BE2C (cell line): Measurements from ENCODE around the gene DSTYK.

Experiments used
- DNase-seq: peaks from one replicate; pipeline ENCODE4 v3.0.0-alpha.2; 2020
- H3K27me3 ChIP-seq: fragments of 250-450 bp; sonication (Bioruptor Pico); 2 replicates; pipeline ENCODE4 v1.5.1; 2020; ENCODE audit warnings: mild to moderate bottlenecking
- H3K36me3 ChIP-seq: fragments of 250-450 bp; sonication (Bioruptor Pico); 2 replicates; pipeline ENCODE4 v1.5.1; 2020; ENCODE audit warnings: mild to moderate bottlenecking
- H3K4me1 ChIP-seq: fragments of 250-450 bp; sonication (Bioruptor Pico); 2 replicates; pipeline ENCODE4 v1.5.1; 2020
- H3K4me3 ChIP-seq: 2 replicates; pipeline ENCODE4 v1.5.1; 2011; ENCODE audit warnings: low read depth, low read length
- H3K9me3 ChIP-seq: fragments of 250-450 bp; sonication (Bioruptor Pico); 2 replicates; pipeline ENCODE4 v1.5.1; 2020
- TF ChIP-seq, protein P1 (sequence below): IDR thresholded peaks from 2 replicates; pipeline ENCODE4 v1.5.1; 2012; ENCODE audit warnings: mild to moderate bottlenecking, low read depth, low read length

The DSTYK gene

DNA sequence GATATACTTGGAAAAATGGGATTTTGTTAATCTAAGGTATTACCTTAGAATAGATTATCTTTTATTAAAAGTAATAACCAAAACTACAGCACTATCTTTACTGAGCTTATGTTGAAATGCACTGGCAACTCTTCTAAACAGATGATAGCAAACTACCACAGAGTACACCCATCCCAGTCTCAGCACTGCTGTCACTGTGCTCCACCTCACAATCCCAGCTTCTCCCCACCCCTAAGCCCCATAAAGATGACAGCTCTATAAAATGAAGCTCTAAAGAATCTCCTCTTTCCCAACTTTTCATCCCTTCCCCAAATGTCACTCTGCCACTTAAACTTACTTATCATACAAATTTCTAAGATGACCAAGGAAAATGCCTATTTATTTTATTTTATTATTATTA, 6.4 kb downstream of the DSTYK start:
- Histone ChIP-seq H3K36me3 (no peaks in the 10 kb centered on the region), H3K27me3 (no peaks in the 10 kb centered on the region), H3K9me3 (no peaks in the 10 kb centered on the region), H3K4me1 (no peaks in the 10 kb centered on the region; the same call in 1 of the 2 replicates), H3K4me3 (no peak overlapping the region)
- DNase-seq, result no peak
- TF ChIP-seq, protein P1, sequence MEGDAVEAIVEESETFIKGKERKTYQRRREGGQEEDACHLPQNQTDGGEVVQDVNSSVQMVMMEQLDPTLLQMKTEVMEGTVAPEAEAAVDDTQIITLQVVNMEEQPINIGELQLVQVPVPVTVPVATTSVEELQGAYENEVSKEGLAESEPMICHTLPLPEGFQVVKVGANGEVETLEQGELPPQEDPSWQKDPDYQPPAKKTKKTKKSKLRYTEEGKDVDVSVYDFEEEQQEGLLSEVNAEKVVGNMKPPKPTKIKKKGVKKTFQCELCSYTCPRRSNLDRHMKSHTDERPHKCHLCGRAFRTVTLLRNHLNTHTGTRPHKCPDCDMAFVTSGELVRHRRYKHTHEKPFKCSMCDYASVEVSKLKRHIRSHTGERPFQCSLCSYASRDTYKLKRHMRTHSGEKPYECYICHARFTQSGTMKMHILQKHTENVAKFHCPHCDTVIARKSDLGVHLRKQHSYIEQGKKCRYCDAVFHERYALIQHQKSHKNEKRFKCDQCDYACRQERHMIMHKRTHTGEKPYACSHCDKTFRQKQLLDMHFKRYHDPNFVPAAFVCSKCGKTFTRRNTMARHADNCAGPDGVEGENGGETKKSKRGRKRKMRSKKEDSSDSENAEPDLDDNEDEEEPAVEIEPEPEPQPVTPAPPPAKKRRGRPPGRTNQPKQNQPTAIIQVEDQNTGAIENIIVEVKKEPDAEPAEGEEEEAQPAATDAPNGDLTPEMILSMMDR, result no peak

DNA sequence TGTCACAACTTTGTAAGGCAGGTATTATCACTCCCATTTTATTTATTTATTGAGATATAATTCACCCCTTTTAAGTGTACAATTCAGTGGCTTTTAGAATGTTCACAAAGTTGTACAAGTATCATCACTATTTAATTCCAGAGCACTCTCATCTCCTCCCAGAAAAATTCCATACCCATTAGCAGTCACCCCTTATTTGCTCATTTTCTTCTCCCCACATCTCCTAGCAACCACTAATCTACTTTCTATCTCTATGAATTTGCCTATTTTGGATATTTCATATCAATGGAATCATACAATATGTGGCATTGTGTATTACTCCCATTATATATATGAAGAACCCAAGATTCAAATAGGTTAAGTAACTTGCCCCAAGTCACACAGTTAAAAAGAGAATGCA, 7.0 kb downstream of the DSTYK start:
- no peak for DNase-seq
- H3K9me3 ChIP-seq, result no peaks in the 10 kb centered on the region
- H3K27me3 ChIP-seq, result no peaks in the 10 kb centered on the region
- TF ChIP-seq, protein P1, result no peak
- no peaks in the 10 kb centered on the region; the same call in 1 of the 2 replicates for H3K4me1 ChIP-seq
- no peaks in the 10 kb centered on the region for H3K36me3 ChIP-seq
- no peak overlapping the region for H3K4me3 ChIP-seq

DNA sequence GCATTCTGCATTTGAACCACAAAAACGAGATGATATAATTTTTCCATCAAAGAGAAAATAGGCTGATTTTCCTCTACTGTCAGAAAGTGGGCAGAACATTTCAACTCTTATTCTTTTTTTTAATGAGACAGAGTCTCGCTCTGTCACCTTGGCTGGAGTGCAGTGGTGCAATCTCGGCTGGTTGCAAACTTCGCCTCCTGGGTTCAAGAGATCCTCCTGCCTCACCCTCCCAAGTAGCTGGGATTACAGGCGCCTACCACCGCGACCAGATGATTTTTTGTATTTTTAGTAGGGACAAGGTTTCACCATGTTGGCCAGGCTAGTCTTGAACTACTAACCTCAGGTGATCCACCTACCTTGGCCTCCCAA, 11.6 kb downstream of the DSTYK start:
- H3K27me3 ChIP-seq, result no peaks in the 10 kb centered on the region
- DNase-seq, result no peak
- TF ChIP-seq, protein P1, result no peak

DNA sequence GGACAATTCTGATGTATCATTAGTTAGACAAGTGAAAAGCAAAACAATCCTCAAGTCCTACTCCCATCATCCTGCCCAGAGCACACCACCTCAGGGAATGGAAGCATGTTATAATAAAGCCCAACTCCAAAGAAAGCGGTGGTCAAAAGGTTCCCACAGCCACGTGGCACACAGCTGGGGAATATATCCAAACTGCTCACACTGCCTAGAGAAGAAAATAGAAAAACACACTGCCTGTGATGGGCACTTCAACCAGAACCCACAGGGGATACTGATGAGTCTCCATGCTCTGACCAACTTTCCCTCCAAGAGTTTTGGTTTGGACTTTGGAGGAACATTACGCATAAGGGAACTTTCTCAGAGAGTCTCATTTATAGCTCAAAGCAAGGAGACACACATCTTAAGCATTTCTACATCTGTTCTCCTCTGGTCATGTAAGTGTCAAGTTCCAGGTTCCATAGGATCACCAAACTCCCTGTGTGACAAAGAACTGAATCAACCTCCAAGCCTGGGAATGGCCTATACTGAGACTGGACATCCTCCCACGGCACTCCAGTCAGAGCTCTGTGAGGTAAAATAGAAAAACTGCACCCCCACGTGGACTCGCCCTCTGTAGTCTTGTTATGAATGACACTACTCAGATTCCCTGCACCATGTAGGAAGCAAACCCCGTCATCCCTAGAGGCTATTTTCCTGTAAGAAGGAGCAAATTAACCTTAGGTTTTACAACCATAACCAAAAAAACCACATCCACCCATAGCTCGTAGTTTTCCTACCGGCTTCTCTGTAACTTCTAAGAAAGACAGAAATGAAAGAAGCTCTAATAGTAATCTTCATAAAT, 12.2 kb downstream of the DSTYK start:
- DNase-seq, result no peak

More for the DNA sequence above, 11.6 kb downstream of the DSTYK start:
- H3K4me3 ChIP-seq, result no peak overlapping the region
- no peaks in the 10 kb centered on the region for H3K36me3 ChIP-seq
- H3K4me1 ChIP-seq, result no peaks in the 10 kb centered on the region; the same call in 1 of the 2 replicates
- H3K9me3 ChIP-seq, result no peaks in the 10 kb centered on the region

DNA sequence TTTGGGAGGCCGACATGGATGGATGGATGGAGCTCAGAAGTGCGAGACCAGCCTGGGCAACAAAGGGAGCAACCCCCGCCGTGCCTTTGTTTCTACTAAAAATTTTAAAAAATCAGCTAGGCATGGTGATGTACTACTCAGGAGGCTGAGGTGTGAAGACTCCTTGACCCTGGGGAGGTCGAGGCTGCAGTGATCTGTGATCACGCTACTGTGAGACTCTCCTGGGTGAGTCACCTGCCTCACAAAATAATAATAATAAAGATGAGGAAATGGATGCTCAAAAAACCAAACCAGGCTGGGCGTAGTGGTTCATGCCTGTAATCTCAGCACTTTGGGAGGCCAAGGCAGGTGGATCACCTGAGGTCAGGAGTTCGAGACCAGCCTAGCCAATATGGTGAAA, 19.2 kb downstream of the DSTYK start:
- Histone ChIP-seq H3K9me3 (no peaks in the 10 kb centered on the region), H3K4me3 (no peak overlapping the region), H3K27me3 (no peaks in the 10 kb centered on the region), H3K36me3 (peaks cover 3% of the 10 kb centered on the region; the same call in 1 of the 2 replicates), H3K4me1 (peaks cover 7% of the 10 kb centered on the region)
- TF ChIP-seq, protein P1, result no peak
- no peak for DNase-seq

More for the DNA sequence above, 12.2 kb downstream of the DSTYK start:
- Histone ChIP-seq H3K9me3 (no peaks in the 10 kb centered on the region), H3K27me3 (no peaks in the 10 kb centered on the region), H3K4me1 (no peaks in the 10 kb centered on the region; the same call in 1 of the 2 replicates), H3K4me3 (no peak overlapping the region), H3K36me3 (no peaks in the 10 kb centered on the region)
- TF ChIP-seq, protein P1, result no peak

DNA sequence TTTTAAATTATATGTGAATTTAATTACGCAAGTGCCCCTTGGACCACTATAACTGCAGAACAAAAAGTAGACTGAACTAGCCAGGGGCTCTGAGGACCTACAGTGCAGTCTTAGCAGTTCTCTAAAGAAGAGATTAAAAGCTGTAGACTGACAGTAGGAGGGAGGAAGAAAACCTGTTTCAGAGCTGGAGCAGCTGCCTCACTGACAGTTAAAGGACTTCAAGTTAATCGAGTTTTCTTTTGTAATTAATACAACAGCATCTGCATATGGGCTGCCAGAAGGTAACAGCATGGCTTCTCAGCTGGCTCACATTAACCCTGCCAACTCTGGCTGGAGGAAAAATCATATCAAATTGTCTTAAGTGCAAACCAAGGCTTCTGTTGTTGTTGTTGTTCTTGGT, 19.9 kb downstream of the DSTYK start:
- H3K27me3 ChIP-seq, result no peaks in the 10 kb centered on the region
- H3K4me1 ChIP-seq, result peaks cover 7% of the 10 kb centered on the region
- no peak overlapping the region for H3K4me3 ChIP-seq
- TF ChIP-seq, protein P1, result no peak
- DNase-seq, result peak; percentile 13
- peaks cover 6% of the 10 kb centered on the region; the same call in 1 of the 2 replicates for H3K36me3 ChIP-seq
- no peaks in the 10 kb centered on the region for H3K9me3 ChIP-seq
